Activated naive CD8-positive, alpha-beta T cell treated with anti-CD3 and anti-CD28 coated beads, Interleukin-2, amount 50 U/mL, for 24 hours (primary cell): ENCODE measurements around the gene ZNF503.
"Not testable (repeated sequence)": the region's sequence is repeated elsewhere in the genome, so short reads cannot be mapped to it uniquely, and the experiment has no call there.

Experiments
- ATAC-seq: fragments of 150-1000 bp; cut with Tn5 transposase; one replicate; pipeline ENCODE4 v1.10.0; 2021
- DNase-seq: peaks from one replicate; pipeline ENCODE4 v3.0.0; 2021
- H3K27ac Mint-ChIP-seq: one replicate; pipeline ENCODE4 v1.8.0; 2021; ENCODE audit warnings: mild to moderate bottlenecking, mixed read lengths
- H3K27me3 Mint-ChIP-seq: one replicate; pipeline ENCODE4 v1.8.0; 2021; ENCODE audit warnings: mixed read lengths
- H3K36me3 Mint-ChIP-seq: one replicate; pipeline ENCODE4 v1.8.0; 2021; ENCODE audit warnings: low read depth, mixed read lengths
- H3K4me1 Mint-ChIP-seq: one replicate; pipeline ENCODE4 v1.8.0; 2021; ENCODE audit warnings: mixed read lengths
- H3K4me3 Mint-ChIP-seq: one replicate; pipeline ENCODE4 v1.8.0; 2021; ENCODE audit warnings: mild to moderate bottlenecking, moderate library complexity, mixed read lengths
- H3K9me3 Mint-ChIP-seq: one replicate; pipeline ENCODE4 v1.8.0; 2021; ENCODE audit warnings: mixed read lengths

Gene ZNF503

GRCh38 chr10:75367901-75368300, 33.7 kb downstream of the ZNF503 start:
- Mint-ChIP-seq H3K27ac (no peak overlapping the region), H3K36me3 (no peaks in the 10 kb centered on the region), H3K9me3 (peaks cover 4% of the 10 kb centered on the region), H3K4me3 (no peak overlapping the region), H3K27me3 (peaks cover 5% of the 10 kb centered on the region), H3K4me1 (no peaks in the 10 kb centered on the region)
- no peak for DNase-seq
- no peak for ATAC-seq

- no peaks in the 10 kb centered on the region for H3K4me1 Mint-ChIP-seq
- H3K36me3 Mint-ChIP-seq, result no peaks in the 10 kb centered on the region
- ATAC-seq, result no peak
- peaks cover 4% of the 10 kb centered on the region for H3K9me3 Mint-ChIP-seq
- H3K27me3 Mint-ChIP-seq, result peaks cover 7% of the 10 kb centered on the region
- H3K27ac Mint-ChIP-seq, result no peak overlapping the region
- H3K4me3 Mint-ChIP-seq, result no peak overlapping the region
- no peak for DNase-seq
Observed at GRCh38 chr10:75367021-75367487, 34.5 kb downstream of the ZNF503 start.

GRCh38 chr10:75363431-75363830, 38.1 kb downstream of the ZNF503 start:
- H3K4me1 Mint-ChIP-seq, result no peaks in the 10 kb centered on the region
- ATAC-seq, result no peak
- H3K36me3 Mint-ChIP-seq, result no peaks in the 10 kb centered on the region
- H3K9me3 Mint-ChIP-seq, result no peaks in the 10 kb centered on the region
- H3K27ac Mint-ChIP-seq, result no peak overlapping the region
- no peak for DNase-seq
- no peak overlapping the region for H3K4me3 Mint-ChIP-seq
- peaks cover 4% of the 10 kb centered on the region for H3K27me3 Mint-ChIP-seq

GRCh38 chr10:75359876-75360275, 41.7 kb downstream of the ZNF503 start:
- not testable (repeated sequence) for H3K36me3 Mint-ChIP-seq, H3K4me3 Mint-ChIP-seq, DNase-seq, H3K4me1 Mint-ChIP-seq, H3K27me3 Mint-ChIP-seq, H3K9me3 Mint-ChIP-seq, ATAC-seq, H3K27ac Mint-ChIP-seq

GRCh38 chr10:75358835-75359421, 42.6 kb downstream of the ZNF503 start:
- Mint-ChIP-seq H3K9me3 (no peaks in the 10 kb centered on the region), H3K4me3 (no peak overlapping the region), H3K27ac (no peak overlapping the region), H3K4me1 (no peaks in the 10 kb centered on the region), H3K27me3 (peaks cover 5% of the 10 kb centered on the region), H3K36me3 (no peaks in the 10 kb centered on the region)
- no peak for DNase-seq
- ATAC-seq, result no peak

- H3K9me3 Mint-ChIP-seq, result no peaks in the 10 kb centered on the region
- no peaks in the 10 kb centered on the region for H3K36me3 Mint-ChIP-seq
- H3K27ac Mint-ChIP-seq, result no peak overlapping the region
Observed at GRCh38 chr10:75358132-75358531, 43.4 kb downstream of the ZNF503 start.

GRCh38 chr10:75357500-75357899, 44.1 kb downstream of the ZNF503 start:
- Mint-ChIP-seq H3K9me3 (no peaks in the 10 kb centered on the region), H3K4me3 (no peak overlapping the region)
- ATAC-seq, result no peak

More at GRCh38 chr10:75358132-75358531, 43.4 kb downstream of the ZNF503 start:
- ATAC-seq, result no peak
- no peak overlapping the region for H3K4me3 Mint-ChIP-seq
- peaks cover 5% of the 10 kb centered on the region for H3K27me3 Mint-ChIP-seq
- DNase-seq, result no peak
- H3K4me1 Mint-ChIP-seq, result no peaks in the 10 kb centered on the region

GRCh38 chr10:75356484-75356883, 45.1 kb downstream of the ZNF503 start:
- H3K9me3 Mint-ChIP-seq, result no peaks in the 10 kb centered on the region
- no peaks in the 10 kb centered on the region for H3K36me3 Mint-ChIP-seq
- no peak overlapping the region for H3K4me3 Mint-ChIP-seq
- H3K27ac Mint-ChIP-seq, result no peak overlapping the region
- peaks cover 2% of the 10 kb centered on the region for H3K27me3 Mint-ChIP-seq
- DNase-seq (no peak), ATAC-seq (no peak)
- no peaks in the 10 kb centered on the region for H3K4me1 Mint-ChIP-seq

More at GRCh38 chr10:75357500-75357899, 44.1 kb downstream of the ZNF503 start:
- no peak for DNase-seq
- Mint-ChIP-seq H3K27ac (no peak overlapping the region), H3K4me1 (no peaks in the 10 kb centered on the region), H3K36me3 (no peaks in the 10 kb centered on the region), H3K27me3 (peaks cover 2% of the 10 kb centered on the region)

- Mint-ChIP-seq H3K27ac (no peak overlapping the region), H3K9me3 (no peaks in the 10 kb centered on the region), H3K4me3 (no peak overlapping the region), H3K4me1 (no peaks in the 10 kb centered on the region), H3K27me3 (peaks cover 2% of the 10 kb centered on the region), H3K36me3 (no peaks in the 10 kb centered on the region)
- DNase-seq (no peak), ATAC-seq (no peak)
Observed at GRCh38 chr10:75355706-75356105, 45.9 kb downstream of the ZNF503 start.

- no peak overlapping the region for H3K4me3 Mint-ChIP-seq
- H3K27ac Mint-ChIP-seq, result no peak overlapping the region
Observed at GRCh38 chr10:75353183-75353582, 48.4 kb downstream of the ZNF503 start.

GRCh38 chr10:75352650-75353049, 48.9 kb downstream of the ZNF503 start:
- Mint-ChIP-seq H3K4me1 (no peaks in the 10 kb centered on the region), H3K27ac (no peak overlapping the region), H3K36me3 (no peaks in the 10 kb centered on the region), H3K4me3 (no peak overlapping the region), H3K9me3 (no peaks in the 10 kb centered on the region), H3K27me3 (peaks cover 2% of the 10 kb centered on the region)
- no peak for ATAC-seq
- no peak for DNase-seq

More at GRCh38 chr10:75353183-75353582, 48.4 kb downstream of the ZNF503 start:
- DNase-seq (no peak), ATAC-seq (no peak)
- Mint-ChIP-seq H3K27me3 (peaks cover 2% of the 10 kb centered on the region), H3K4me1 (no peaks in the 10 kb centered on the region), H3K9me3 (no peaks in the 10 kb centered on the region), H3K36me3 (no peaks in the 10 kb centered on the region)

- no peak overlapping the region for H3K27ac Mint-ChIP-seq
- no peaks in the 10 kb centered on the region for H3K9me3 Mint-ChIP-seq
- no peaks in the 10 kb centered on the region for H3K4me1 Mint-ChIP-seq
- DNase-seq (no peak), ATAC-seq (no peak)
- no peak overlapping the region for H3K4me3 Mint-ChIP-seq
- no peaks in the 10 kb centered on the region for H3K36me3 Mint-ChIP-seq
- H3K27me3 Mint-ChIP-seq, result peaks cover 2% of the 10 kb centered on the region
Observed at GRCh38 chr10:75351637-75352036, 49.9 kb downstream of the ZNF503 start.

- Mint-ChIP-seq H3K4me1 (no peaks in the 10 kb centered on the region), H3K27ac (no peak overlapping the region), H3K36me3 (no peaks in the 10 kb centered on the region), H3K27me3 (no peaks in the 10 kb centered on the region), H3K9me3 (no peaks in the 10 kb centered on the region), H3K4me3 (no peak overlapping the region)
- DNase-seq, result no peak
- ATAC-seq, result no peak
Observed at GRCh38 chr10:75350791-75351190, 50.8 kb downstream of the ZNF503 start.
